Thymus (tissue), 11 donors: ENCODE results near the gene SUSD3. TPM values are rescaled to one million over a fixed set of nuclear protein-coding genes. Genes with fewer than 3 reads are reported as not detected.
"Not testable (repeated sequence)": the region's sequence is repeated elsewhere in the genome, so short reads cannot be mapped to it uniquely, and the experiment has no call there.

Experiments
- DNase-seq, 9 donors: peaks; one replicate each; pipeline ENCODE4 v3.0.0-alpha.2; 2013; ENCODE audit warnings: low spot score in 9 of 9, low read depth in 6 of 9, missing footprints in 1 of 9
- H3K27ac ChIP-seq, 2 donors: one replicate each; pipeline ENCODE4 v1.5.1; 2013; ENCODE audit warnings: control low read depth in 1 of 2, low read depth in 1 of 2, low read length in 1 of 2, mild to moderate bottlenecking in 1 of 2, moderate library complexity in 1 of 2
- H3K27me3 ChIP-seq, 2 donors: one replicate each; pipeline ENCODE4 v1.5.1; 2013; ENCODE audit warnings: low read length in 1 of 2; ENCODE audit not compliant: control insufficient read depth in 2 of 2, insufficient read depth in 1 of 2
- H3K36me3 ChIP-seq, 2 donors: one replicate each; pipeline ENCODE4 v1.5.1; 2013; ENCODE audit warnings: low read length in 1 of 2, mild to moderate bottlenecking in 1 of 2, moderate library complexity in 1 of 2; ENCODE audit not compliant: control insufficient read depth in 2 of 2, insufficient read depth in 2 of 2
- H3K4me1 ChIP-seq, 2 donors: one replicate each; pipeline ENCODE4 v1.5.1; 2013; ENCODE audit warnings: low read length in 2 of 2; ENCODE audit not compliant: control insufficient read depth in 2 of 2, insufficient read depth in 2 of 2
- H3K4me3 ChIP-seq, 2 donors: one replicate each; pipeline ENCODE4 v1.5.1; 2013; ENCODE audit warnings: low read length in 2 of 2, control low read depth in 1 of 2, mild to moderate bottlenecking in 1 of 2
- H3K9me3 ChIP-seq, 2 donors: one replicate each; pipeline ENCODE4 v1.5.1; 2013; ENCODE audit warnings: low read length in 1 of 2, mild to moderate bottlenecking in 1 of 2; ENCODE audit not compliant: control insufficient read depth in 2 of 2, insufficient read depth in 1 of 2
- WGBS: extraction: QIAGEN DNeasy Blood & Tissue Kit; methylation state at CpG from one replicate; pipeline ENCODE4 v1.1.7; 2013; 5-methylcytosine and 5-hydroxymethylcytosine counted together
- polyA plus RNA-seq: library from polyadenylated mRNA; stranded (reverse); fragments of 200-250 nt; gene quantifications from one replicate; pipeline ENCODE4 v1.2.3, GENCODE V29; 2013
- total RNA-seq: library from RNA; stranded (reverse); fragments of 120-200 nt; gene quantifications from one replicate; pipeline ENCODE4 v1.2.4, GENCODE V29; 2013
- donor health status: healthy.

The SUSD3 gene
- total and polyA plus RNA-seq, 2 donors, result 31.0 to 43.8 TPM

DNA sequence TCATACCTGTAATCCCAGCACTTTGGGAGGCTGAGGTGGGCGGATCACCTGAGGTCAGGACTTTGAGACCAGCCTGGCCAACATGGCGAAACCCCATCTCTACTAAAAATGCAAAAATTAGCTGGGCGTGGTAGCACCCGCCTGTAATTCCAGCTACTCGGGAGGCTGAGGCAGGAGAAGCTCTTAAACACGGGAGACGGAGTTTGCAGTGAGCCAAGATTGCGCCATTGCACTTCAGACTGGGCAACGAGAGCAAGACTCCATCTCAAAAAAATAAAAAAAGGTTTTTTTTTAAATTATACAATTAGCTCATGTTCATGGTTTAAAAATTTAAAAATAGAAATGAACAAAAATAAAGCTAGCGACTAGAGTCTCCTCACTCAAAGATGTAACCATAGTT lies 43.3 kb upstream of the SUSD3 start:
- peaks cover 74 to 78% of the 10 kb centered on the region in 2 donors for H3K36me3 ChIP-seq
- WGBS, result 94% methylated on average over 10 of the region's 10 CpGs
- DNase-seq, result not testable (repeated sequence)

DNA sequence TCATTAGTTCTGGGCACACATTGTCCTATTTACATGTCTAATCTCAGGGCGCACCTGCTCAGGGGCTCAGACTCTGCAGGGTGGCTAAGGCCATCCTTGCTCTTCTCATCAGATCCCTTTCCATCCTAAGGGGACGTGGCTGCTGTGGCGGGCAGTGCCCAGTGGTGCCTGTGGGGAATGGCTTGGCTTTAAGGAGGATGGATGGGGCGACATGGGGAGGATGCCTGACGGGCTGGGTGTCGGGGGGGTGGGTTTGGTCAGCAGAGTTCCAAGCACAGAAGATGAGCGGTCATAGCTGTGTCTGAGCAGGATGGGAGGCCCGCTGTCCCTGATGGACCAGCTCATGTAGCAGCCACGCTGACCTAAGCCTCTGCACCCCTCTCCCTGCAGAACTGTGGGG lies 40.9 kb upstream of the SUSD3 start:
- H3K36me3 ChIP-seq, result peaks cover 85 to 90% of the 10 kb centered on the region in 2 donors
- H3K27ac ChIP-seq, result no peak overlapping the region
- H3K27me3 ChIP-seq, result no peaks in the 10 kb centered on the region
- no peaks in the 10 kb centered on the region for H3K4me1 ChIP-seq
- no peaks in the 10 kb centered on the region for H3K9me3 ChIP-seq
- WGBS, result 98% methylated on average over 9 of the region's 9 CpGs
- DNase-seq, result no peak
- no peak overlapping the region for H3K4me3 ChIP-seq

More for the DNA sequence above, 43.3 kb upstream of the SUSD3 start:
- H3K4me3 ChIP-seq, H3K27ac ChIP-seq, H3K9me3 ChIP-seq, H3K4me1 ChIP-seq, H3K27me3 ChIP-seq: not testable (repeated sequence)

DNA sequence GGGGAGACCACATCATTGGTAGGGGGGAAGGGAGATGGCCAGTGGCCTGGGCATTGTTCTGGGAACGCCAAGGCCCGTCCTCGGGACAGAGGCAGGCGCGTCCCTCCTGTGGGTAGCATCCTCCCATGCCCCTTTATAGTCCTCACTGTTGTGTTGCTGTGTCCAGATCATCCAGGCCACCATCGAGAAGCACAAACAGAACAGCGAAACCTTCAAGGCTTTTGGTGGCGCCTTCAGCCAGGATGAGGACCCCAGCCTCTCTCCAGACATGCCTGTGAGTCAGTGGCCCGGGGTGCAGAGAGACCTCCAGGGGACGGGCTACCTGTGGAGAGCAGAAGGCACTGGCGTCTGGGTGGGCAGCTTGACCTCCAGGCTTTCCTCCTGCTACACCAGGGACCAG lies 38.4 kb upstream of the SUSD3 start:
- Histone ChIP-seq H3K27me3 (no peaks in the 10 kb centered on the region), H3K9me3 (no peaks in the 10 kb centered on the region), H3K4me1 (peaks cover 0 to 5% of the 10 kb centered on the region in 2 donors), H3K4me3 (no peak overlapping the region), H3K36me3 (peaks cover 91 to 92% of the 10 kb centered on the region in 2 donors), H3K27ac (no peak overlapping the region)
- no peak for DNase-seq
- 98% methylated on average over 11 of the region's 11 CpGs for WGBS

DNA sequence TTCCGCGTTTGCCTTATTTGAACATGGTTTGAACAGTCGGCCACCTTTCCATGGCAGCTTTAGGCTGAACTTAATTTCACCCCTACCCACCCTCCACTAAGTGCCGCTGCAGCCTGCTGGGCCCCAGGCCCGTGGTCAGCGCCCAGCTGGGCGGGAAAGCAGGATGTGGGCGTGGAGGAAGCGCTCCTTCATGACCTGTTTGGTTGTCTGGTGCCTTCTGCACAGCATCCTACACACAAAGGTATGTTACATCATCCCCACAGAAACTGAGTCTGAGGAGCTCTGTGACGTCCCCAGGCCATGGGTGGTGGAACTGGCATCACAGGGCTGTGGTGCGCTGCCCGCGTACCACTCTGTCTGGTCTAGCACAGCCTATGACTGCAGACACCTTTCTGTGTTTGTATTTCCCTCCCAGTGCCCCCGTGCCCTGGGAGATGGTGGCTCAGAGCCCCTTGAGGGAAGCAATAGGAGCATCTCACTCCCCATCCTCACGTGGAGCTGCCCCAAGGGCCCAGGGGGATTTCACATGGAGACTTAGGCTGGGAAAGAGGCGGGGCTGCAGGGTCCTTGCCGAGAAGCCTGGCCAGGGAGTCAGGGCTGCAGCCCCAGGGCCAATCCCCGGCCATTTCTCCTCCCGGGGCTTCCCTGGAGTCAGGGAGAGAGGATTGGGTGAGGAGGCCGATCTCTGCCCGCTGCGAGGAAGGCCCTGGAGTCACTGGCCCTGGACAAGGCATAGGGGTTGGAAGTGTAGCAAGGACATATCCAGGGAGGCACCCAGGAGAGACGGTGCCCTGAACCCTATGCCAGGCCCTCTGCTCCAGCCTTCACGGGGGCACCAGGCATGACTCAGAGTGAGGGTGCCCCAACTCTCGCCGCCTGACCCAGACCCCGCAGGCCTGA lies 37.5 kb upstream of the SUSD3 start:
- H3K9me3 ChIP-seq, result no peaks in the 10 kb centered on the region
- H3K27ac ChIP-seq, result no peak overlapping the region
- no peak overlapping the region for H3K4me3 ChIP-seq
- peaks cover 0 to 14% of the 10 kb centered on the region in 2 donors for H3K4me1 ChIP-seq
- 90% methylated on average over 27 of the region's 27 CpGs for WGBS
- H3K36me3 ChIP-seq, result peaks cover 92% of the 10 kb centered on the region in 2 donors
- no peaks in the 10 kb centered on the region for H3K27me3 ChIP-seq
- no peak for DNase-seq

DNA sequence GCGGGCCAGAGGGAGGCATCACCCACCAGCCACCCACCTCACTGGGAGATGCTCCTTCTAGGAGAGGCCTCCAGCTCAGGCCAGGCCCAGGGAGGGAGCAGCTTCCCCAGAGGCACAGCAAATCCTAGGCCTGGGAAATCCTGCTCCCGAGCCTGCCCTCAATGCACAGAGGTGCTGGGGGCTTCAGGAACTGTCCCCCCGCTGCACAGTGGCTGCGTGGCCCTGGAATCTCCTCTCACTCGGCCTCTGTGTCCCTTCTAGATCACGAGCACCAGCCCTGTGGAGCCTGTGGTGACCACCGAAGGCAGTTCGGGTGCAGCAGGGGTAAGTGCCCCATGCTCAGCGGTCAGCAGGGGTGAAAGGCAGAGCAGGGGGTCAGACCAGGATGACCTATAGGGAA lies 36.4 kb upstream of the SUSD3 start:
- Histone ChIP-seq H3K4me3 (no peak overlapping the region), H3K27me3 (no peaks in the 10 kb centered on the region), H3K27ac (no peak overlapping the region), H3K4me1 (peaks cover 4 to 23% of the 10 kb centered on the region in 2 donors), H3K9me3 (no peaks in the 10 kb centered on the region), H3K36me3 (peaks cover 90 to 92% of the 10 kb centered on the region in 2 donors)
- no peak for DNase-seq
- 99% methylated on average over 9 of the region's 9 CpGs for WGBS

DNA sequence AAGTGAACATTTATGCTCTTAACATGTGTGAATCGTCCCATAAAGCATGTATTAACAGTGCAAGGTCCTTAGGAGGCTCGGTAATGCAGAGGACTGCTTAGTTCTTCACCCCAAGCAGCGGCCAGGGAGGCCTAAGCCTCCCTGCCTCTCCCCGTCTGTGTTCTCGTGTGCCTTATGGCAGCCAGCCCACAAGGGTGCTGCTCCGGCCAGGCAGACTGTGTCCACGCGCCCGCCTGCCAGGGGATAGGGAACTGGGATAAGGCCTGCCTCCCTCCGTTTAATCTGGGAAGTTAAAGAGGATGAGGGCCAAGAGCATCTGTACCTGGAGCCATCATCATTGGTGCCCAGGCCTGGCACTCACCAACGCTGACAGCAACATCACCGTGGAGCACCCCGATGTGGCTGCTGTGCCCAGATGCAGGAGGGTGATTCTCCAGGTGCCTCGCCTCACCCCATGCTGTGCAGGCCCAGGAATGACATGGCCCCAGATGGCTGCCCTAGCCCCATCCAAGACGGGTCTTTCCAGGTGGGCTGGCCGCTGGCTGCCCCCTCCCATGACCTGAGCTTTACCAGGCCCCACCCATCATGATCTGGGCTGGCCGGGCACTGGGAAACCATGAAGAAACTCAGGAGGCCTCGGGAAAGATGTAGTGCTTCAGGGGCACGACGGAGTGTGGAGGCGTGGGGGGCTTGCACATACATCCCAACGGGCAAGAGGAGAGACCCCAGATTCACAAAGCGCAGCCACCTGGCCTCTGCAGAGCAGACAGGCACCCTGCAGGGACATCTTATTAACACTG lies 35.6 kb upstream of the SUSD3 start:
- Histone ChIP-seq H3K27me3 (no peaks in the 10 kb centered on the region), H3K36me3 (peaks cover 82 to 86% of the 10 kb centered on the region in 2 donors), H3K27ac (no peak overlapping the region), H3K4me1 (peaks cover 12 to 31% of the 10 kb centered on the region in 2 donors), H3K9me3 (no peaks in the 10 kb centered on the region), H3K4me3 (no peak overlapping the region)
- WGBS, result 98% methylated on average over 23 of the region's 23 CpGs
- DNase-seq, result no peak

DNA sequence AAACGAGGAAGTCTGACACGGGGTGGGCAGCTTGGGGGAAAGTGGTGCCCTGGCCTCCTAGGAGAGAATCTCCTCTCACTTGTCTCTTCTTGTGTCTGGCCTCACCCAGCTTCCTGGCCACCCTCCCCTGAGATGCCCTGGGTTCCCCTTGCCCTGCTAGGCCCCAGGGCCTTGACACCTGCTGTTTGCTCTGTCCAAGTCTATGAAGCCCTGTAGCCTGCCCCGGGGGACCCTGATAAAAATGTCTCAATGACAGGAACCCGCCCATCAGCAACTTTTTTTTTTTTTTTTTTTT lies 35.0 kb upstream of the SUSD3 start:
- peaks cover 76 to 82% of the 10 kb centered on the region in 2 donors for H3K36me3 ChIP-seq
- no peak overlapping the region for H3K27ac ChIP-seq
- H3K4me3 ChIP-seq, result no peak overlapping the region
- H3K9me3 ChIP-seq, result no peaks in the 10 kb centered on the region
- H3K4me1 ChIP-seq, result peaks cover 16 to 37% of the 10 kb centered on the region in 2 donors
- 93% methylated on average over 4 of the region's 4 CpGs for WGBS
- no peak for DNase-seq
- no peaks in the 10 kb centered on the region for H3K27me3 ChIP-seq

DNA sequence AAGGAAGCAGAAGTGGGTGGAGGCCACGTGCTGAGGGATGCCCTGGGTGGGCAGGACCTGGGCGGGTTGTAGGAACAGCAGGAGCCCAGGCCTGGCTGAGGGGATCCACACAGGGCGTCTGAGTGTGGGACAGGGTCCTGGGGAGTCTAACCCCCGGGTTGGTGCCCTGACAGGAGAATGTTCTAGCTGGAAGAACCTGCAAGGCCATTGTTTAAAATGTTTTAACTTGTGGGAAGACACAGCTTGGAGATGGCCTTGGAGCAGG lies 33.9 kb upstream of the SUSD3 start:
- Histone ChIP-seq H3K4me3 (no peak overlapping the region), H3K9me3 (no peaks in the 10 kb centered on the region), H3K27ac (no peak overlapping the region), H3K4me1 (peaks cover 18 to 48% of the 10 kb centered on the region in 2 donors), H3K27me3 (no peaks in the 10 kb centered on the region), H3K36me3 (peaks cover 72 to 80% of the 10 kb centered on the region in 2 donors)
- 94% methylated on average over 4 of the region's 4 CpGs for WGBS
- no peak for DNase-seq

DNA sequence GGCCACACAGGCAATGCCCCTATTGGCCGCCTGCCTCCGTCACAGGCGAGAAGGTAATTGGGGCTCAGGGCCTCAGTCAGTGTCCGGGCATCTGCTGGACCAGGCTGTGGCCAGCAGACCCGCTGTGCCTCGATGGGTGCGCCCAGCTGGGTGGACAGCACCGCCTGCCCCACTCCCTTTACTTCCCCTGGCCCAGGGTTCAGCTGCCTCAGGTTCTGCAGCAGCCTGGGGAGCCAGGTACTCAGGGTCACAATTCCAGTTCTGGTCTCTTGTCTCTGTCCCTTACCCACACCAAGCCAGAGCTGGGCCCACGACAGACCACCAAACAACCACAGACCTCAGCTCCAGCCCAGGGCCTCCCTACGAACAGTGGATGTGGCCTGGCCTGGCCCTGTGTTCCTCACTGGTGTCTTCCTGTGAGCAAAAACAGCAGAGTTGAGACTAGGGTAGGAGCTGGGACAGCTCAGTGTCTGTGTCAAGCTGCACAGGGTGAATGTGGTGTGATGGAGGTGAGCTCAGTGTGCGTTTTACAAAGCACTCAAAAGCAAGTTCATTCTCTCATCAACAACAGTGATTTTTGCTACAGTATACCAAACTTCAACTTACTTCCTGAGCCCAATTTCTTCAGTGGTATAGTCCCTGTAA lies 33.4 kb upstream of the SUSD3 start:
- Histone ChIP-seq H3K27me3 (no peaks in the 10 kb centered on the region), H3K36me3 (peaks cover 72 to 80% of the 10 kb centered on the region in 2 donors), H3K27ac (peak overlapping the region in 1 of 2 donors; percentile 32), H3K9me3 (no peaks in the 10 kb centered on the region), H3K4me1 (peaks cover 18 to 49% of the 10 kb centered on the region in 2 donors), H3K4me3 (no peak overlapping the region)
- 93% methylated on average over 11 of the region's 11 CpGs for WGBS
- no peak for DNase-seq
